ENCODE data around the gene GET3. TPM values are rescaled to one million over a fixed set of nuclear protein-coding genes. Genes with fewer than 3 reads are reported as not detected.

Gene GET3
- total and polyA plus RNA-seq, 2 of the 13 experiments (the other 11 are each of a cell fraction or from before 2014, with no cell fraction given): 57.7 to 59.4 TPM

GRCh38 chr19:12777217-12778016, 40.1 kb downstream of the GET3 start (continued):
- no peak for TF ChIP-seq ELF4 (CRISPR knock-in tag; IDR thresholded peaks at IDR 0.05; ENCODE audit: borderline replicate concordance)
- TF ChIP-seq MAX (IDR thresholded peaks at IDR 0.05): peak; percentile 43; the same call in 1 of the 2 replicates
- peak; percentile 50; the same call in 1 of the 2 replicates for TF ChIP-seq ZNF501 (CRISPR knock-in tag; IDR thresholded peaks at IDR 0.05)
- TF ChIP-seq ARNT2 (CRISPR knock-in tag; IDR thresholded peaks at IDR 0.05; ENCODE audit: low read depth): no peak
- no peak for TF ChIP-seq ZEB1 (IDR thresholded peaks at IDR 0.05; ENCODE audit: insufficient replicate concordance, low read depth)
- TF ChIP-seq ZNF562 (CRISPR knock-in tag; IDR thresholded peaks at IDR 0.05; ENCODE audit: borderline replicate concordance): no peak
- TF ChIP-seq ZNF564 (CRISPR knock-in tag; IDR thresholded peaks at IDR 0.05): no peak
- TF ChIP-seq NFKBIZ (CRISPR knock-in tag; IDR thresholded peaks at IDR 0.05): no peak
- TF ChIP-seq SMC3 (IDR thresholded peaks at IDR 0.05; ENCODE audit: low read length): peak; percentile 40; the same call in 1 of the 2 replicates
- no peak for TF ChIP-seq ZKSCAN1 (IDR thresholded peaks at IDR 0.05; ENCODE audit: low read length)
- TF ChIP-seq AGO2 (optimal IDR thresholded peaks at IDR 0.05; ENCODE audit: low read depth, low read length): no peak
- no peak for TF ChIP-seq RFX3 (CRISPR knock-in tag; IDR thresholded peaks at IDR 0.05)
- TF ChIP-seq KMT2B (CRISPR knock-in tag; IDR thresholded peaks at IDR 0.05): no peak
- TF ChIP-seq ZNF580 (CRISPR knock-in tag; IDR thresholded peaks at IDR 0.05; ENCODE audit: borderline replicate concordance, low read depth): no peak
- 0 out of 2 replicates have a peak, but pooled peaks have one; percentile 25 for TF ChIP-seq MYC (CRISPR knock-in tag; IDR thresholded peaks at IDR 0.05; ENCODE audit: borderline replicate concordance)
- no peak for TF ChIP-seq MAFK (conservative IDR thresholded peaks at IDR 0.05 in 1 of 2, IDR thresholded peaks at IDR 0.05 in 1 of 2; ENCODE audit: low read length in 2 of 2)
- no peak for TF ChIP-seq HMG20B (CRISPR knock-in tag; conservative IDR thresholded peaks at IDR 0.05)
- no peak for TF ChIP-seq HIC2 (CRISPR knock-in tag; IDR thresholded peaks at IDR 0.05; ENCODE audit: low read depth)
- TF ChIP-seq TERF1 (CRISPR knock-in tag; IDR thresholded peaks at IDR 0.05): no peak
- 0 out of 2 replicates have a peak, but pooled peaks have one; percentile 25 for TF ChIP-seq BCL6 (CRISPR knock-in tag; IDR thresholded peaks at IDR 0.05)
- 0 out of 2 replicates have a peak, but pooled peaks have one; percentile 34 for TF ChIP-seq DRAP1 (CRISPR knock-in tag; IDR thresholded peaks at IDR 0.05)
- no peak for TF ChIP-seq GTF2F1 (IDR thresholded peaks at IDR 0.05; ENCODE audit: low read length)
- no peak for TF ChIP-seq HHEX (CRISPR knock-in tag; IDR thresholded peaks at IDR 0.05)
- peak; percentile 43; the same call in 1 of the 2 replicates for TF ChIP-seq TGIF2 (CRISPR knock-in tag; IDR thresholded peaks at IDR 0.05)
- no peak for TF ChIP-seq SP5 (CRISPR knock-in tag; IDR thresholded peaks at IDR 0.05; ENCODE audit: borderline replicate concordance, low read depth)
- TF ChIP-seq PCBP2 (optimal IDR thresholded peaks at IDR 0.05; ENCODE audit: low read depth, low read length, poor library complexity, severe bottlenecking): no peak
- no peak for TF ChIP-seq NFYB (CRISPR knock-in tag; IDR thresholded peaks at IDR 0.05)
- no peak for TF ChIP-seq FOXK1 (CRISPR knock-in tag; IDR thresholded peaks at IDR 0.05; ENCODE audit: borderline replicate concordance, low read depth)

Measured in HepG2 (cell line).